GDM1 (cell line): ENCODE data around the gene ADRA1B.

Experiments
- DNase-seq: peaks from one replicate; lab custom pipeline; 2025; lab: John Stamatoyannopoulos, UW

ADRA1B gene

GRCh38 chr5:160018945-160019625 lies 102.8 kb downstream of the ADRA1B start:
- DNase-seq: no peak

- DNase-seq: no peak
Measured at GRCh38 chr5:160020266-160020770, 104.0 kb downstream of the ADRA1B start.

GRCh38 chr5:160020964-160021363 lies 104.7 kb downstream of the ADRA1B start:
- DNase-seq: no peak

GRCh38 chr5:160021831-160022446 lies 105.7 kb downstream of the ADRA1B start:
- no peak for DNase-seq
